SK-N-SH treated with all-trans-retinoic acid at 6 μM for 48 hours (cell line): ENCODE results near the gene PRKG1.
"Not testable (repeated sequence)": the region's sequence is repeated elsewhere in the genome, so short reads cannot be mapped to it uniquely, and the experiment has no call there.

Source experiments
- ATAC-seq: fragments of 200-7000 bp; cut with Tn5 transposase; 3 replicates; pipeline ENCODE4 v1.9.1; 2020; ENCODE audit warnings: mild to moderate bottlenecking, moderate library complexity
- ARNTL ChIP-seq: fragments of 450-650 bp; formaldehyde crosslinking; IDR thresholded peaks from 2 replicates; pipeline ENCODE4 v1.5.0; 2020; ENCODE audit warnings: low read depth, mild to moderate bottlenecking, moderate library complexity, borderline replicate concordance
- BACH2 ChIP-seq: fragments of 250-450 bp; sonication (Bioruptor Pico); IDR thresholded peaks from 2 replicates; pipeline ENCODE4 v1.9.0; 2021; ENCODE audit warnings: mild to moderate bottlenecking, borderline replicate concordance
- CSDC2 ChIP-seq: fragments of 250-450 bp; sonication (Bioruptor Pico); IDR thresholded peaks from 2 replicates; pipeline ENCODE4 v1.5.0; 2020; ENCODE audit warnings: mild to moderate bottlenecking, moderate library complexity
- GLIS3 ChIP-seq: fragments of 250-450 bp; sonication (Bioruptor Pico); IDR thresholded peaks from 2 replicates; pipeline ENCODE4 v1.5.0; 2020; ENCODE audit warnings: mild to moderate bottlenecking, moderate library complexity
- ISL1 ChIP-seq: fragments of 250-450 bp; sonication (Bioruptor Pico); IDR thresholded peaks from 2 replicates; pipeline ENCODE4 v2.1.2; 2022; ENCODE audit warnings: mild to moderate bottlenecking, moderate library complexity
- OSR1 ChIP-seq: fragments of 250-450 bp; sonication (Bioruptor Pico); IDR thresholded peaks from 2 replicates; pipeline ENCODE4 v1.8.0; 2022; ENCODE audit warnings: moderate library complexity, mild to moderate bottlenecking, inconsistent platforms
- PPARA ChIP-seq: fragments of 250-450 bp; sonication (Bioruptor Pico); IDR thresholded peaks from 2 replicates; pipeline ENCODE4 v1.5.0; 2020; ENCODE audit warnings: mild to moderate bottlenecking, borderline replicate concordance
- RARB ChIP-seq: fragments of 250-450 bp; sonication (Bioruptor Pico); IDR thresholded peaks from 2 replicates; pipeline ENCODE4 v1.8.0; 2021; ENCODE audit warnings: mild to moderate bottlenecking, moderate library complexity
- SNAI2 ChIP-seq: fragments of 250-450 bp; sonication (Bioruptor Pico); IDR thresholded peaks from 2 replicates; pipeline ENCODE4 v1.5.0; 2020; ENCODE audit warnings: mild to moderate bottlenecking, moderate library complexity
- TCF4 ChIP-seq: fragments of 250-450 bp; sonication (Bioruptor Pico); IDR thresholded peaks from 2 replicates; pipeline ENCODE4 v1.8.0; 2021; ENCODE audit warnings: mild to moderate bottlenecking, moderate library complexity, borderline replicate concordance
- TOX ChIP-seq: fragments of 250-450 bp; sonication (Bioruptor Pico); IDR thresholded peaks from 2 replicates; pipeline ENCODE4 v1.8.0; 2021; ENCODE audit warnings: mild to moderate bottlenecking, moderate library complexity, borderline replicate concordance
- TSHZ2 ChIP-seq: fragments of 250-450 bp; sonication (Bioruptor Pico); IDR thresholded peaks from 2 replicates; pipeline ENCODE4 v1.5.0; 2020; ENCODE audit warnings: mild to moderate bottlenecking, moderate library complexity
- ZC3H10 ChIP-seq: fragments of 250-450 bp; sonication (Bioruptor Pico); IDR thresholded peaks from 2 replicates; pipeline ENCODE4 v1.5.1; 2021; ENCODE audit warnings: mild to moderate bottlenecking, moderate library complexity
- ZFP3 ChIP-seq: fragments of 250-450 bp; sonication (Bioruptor Pico); IDR thresholded peaks from 2 replicates; pipeline ENCODE4 v1.5.0; 2020; ENCODE audit warnings: mild to moderate bottlenecking, moderate library complexity
- ZFP30 ChIP-seq: fragments of 450-650 bp; formaldehyde crosslinking; IDR thresholded peaks from 2 replicates; pipeline ENCODE4 v1.5.0; 2022; ENCODE audit warnings: mild to moderate bottlenecking, moderate library complexity
- ZNF565 ChIP-seq: fragments of 450-650 bp; formaldehyde crosslinking; conservative IDR thresholded peaks from 2 replicates; pipeline ENCODE4 v1.5.0; 2020; ENCODE audit warnings: low read depth, mild to moderate bottlenecking, moderate library complexity
- ZNF70 ChIP-seq: fragments of 450-650 bp; formaldehyde crosslinking; IDR thresholded peaks from 2 replicates; pipeline ENCODE4 v1.5.0; 2020; ENCODE audit warnings: mild to moderate bottlenecking, moderate library complexity
- ZNF8 ChIP-seq: fragments of 450-650 bp; formaldehyde crosslinking; IDR thresholded peaks from 2 replicates; pipeline ENCODE4 v1.5.0; 2020; ENCODE audit warnings: mild to moderate bottlenecking, moderate library complexity
- TF ChIP-seq, protein P1 (sequence below): fragments of 250-450 bp; sonication (Bioruptor Pico); IDR thresholded peaks from 2 replicates; pipeline ENCODE4 v1.8.0; 2020; ENCODE audit warnings: mild to moderate bottlenecking, moderate library complexity, borderline replicate concordance
- TF ChIP-seq, protein P2 (sequence below): fragments of 250-450 bp; sonication (Bioruptor Pico); IDR thresholded peaks from 2 replicates; pipeline ENCODE4 v1.5.1; 2020; ENCODE audit warnings: low read depth, mild to moderate bottlenecking, moderate library complexity
- TF ChIP-seq, protein P3 (sequence below): fragments of 250-450 bp; sonication (Bioruptor Pico); IDR thresholded peaks from 2 replicates; pipeline ENCODE4 v1.5.1; 2021; ENCODE audit warnings: mild to moderate bottlenecking, moderate library complexity

Gene PRKG1

DNA sequence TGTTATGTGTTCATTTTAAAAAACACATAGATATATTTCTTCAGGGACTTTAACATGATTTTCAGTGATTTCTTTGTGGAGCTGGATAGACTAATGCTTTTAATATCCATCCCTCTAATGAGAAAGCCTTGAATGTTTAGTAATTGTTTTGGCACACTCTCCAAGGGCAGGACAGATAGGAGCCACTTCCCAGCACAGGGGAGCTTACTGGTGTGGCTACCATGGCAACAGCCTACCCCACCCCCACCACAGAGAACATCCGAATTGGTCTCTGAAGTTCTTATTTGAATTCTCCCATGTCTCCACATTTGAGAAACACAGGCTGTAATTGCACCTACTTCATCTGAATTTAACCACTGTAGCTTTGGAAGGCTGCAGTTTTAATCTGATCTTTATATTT is 87.7 kb downstream of the PRKG1 start:
- TF ChIP-seq, protein P1, sequence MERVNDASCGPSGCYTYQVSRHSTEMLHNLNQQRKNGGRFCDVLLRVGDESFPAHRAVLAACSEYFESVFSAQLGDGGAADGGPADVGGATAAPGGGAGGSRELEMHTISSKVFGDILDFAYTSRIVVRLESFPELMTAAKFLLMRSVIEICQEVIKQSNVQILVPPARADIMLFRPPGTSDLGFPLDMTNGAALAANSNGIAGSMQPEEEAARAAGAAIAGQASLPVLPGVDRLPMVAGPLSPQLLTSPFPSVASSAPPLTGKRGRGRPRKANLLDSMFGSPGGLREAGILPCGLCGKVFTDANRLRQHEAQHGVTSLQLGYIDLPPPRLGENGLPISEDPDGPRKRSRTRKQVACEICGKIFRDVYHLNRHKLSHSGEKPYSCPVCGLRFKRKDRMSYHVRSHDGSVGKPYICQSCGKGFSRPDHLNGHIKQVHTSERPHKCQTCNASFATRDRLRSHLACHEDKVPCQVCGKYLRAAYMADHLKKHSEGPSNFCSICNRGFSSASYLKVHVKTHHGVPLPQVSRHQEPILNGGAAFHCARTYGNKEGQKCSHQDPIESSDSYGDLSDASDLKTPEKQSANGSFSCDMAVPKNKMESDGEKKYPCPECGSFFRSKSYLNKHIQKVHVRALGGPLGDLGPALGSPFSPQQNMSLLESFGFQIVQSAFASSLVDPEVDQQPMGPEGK (CRISPR knock-in tag), result no peak
- no peak for TF ChIP-seq ZFP30 (CRISPR knock-in tag)
- TF ChIP-seq ZNF8 (CRISPR knock-in tag), result no peak
- TF ChIP-seq RARB (CRISPR knock-in tag), result no peak
- TF ChIP-seq, protein P2, sequence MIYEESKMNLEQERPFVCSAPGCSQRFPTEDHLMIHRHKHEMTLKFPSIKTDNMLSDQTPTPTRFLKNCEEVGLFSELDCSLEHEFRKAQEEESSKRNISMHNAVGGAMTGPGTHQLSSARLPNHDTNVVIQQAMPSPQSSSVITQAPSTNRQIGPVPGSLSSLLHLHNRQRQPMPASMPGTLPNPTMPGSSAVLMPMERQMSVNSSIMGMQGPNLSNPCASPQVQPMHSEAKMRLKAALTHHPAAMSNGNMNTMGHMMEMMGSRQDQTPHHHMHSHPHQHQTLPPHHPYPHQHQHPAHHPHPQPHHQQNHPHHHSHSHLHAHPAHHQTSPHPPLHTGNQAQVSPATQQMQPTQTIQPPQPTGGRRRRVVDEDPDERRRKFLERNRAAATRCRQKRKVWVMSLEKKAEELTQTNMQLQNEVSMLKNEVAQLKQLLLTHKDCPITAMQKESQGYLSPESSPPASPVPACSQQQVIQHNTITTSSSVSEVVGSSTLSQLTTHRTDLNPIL, result no peak
- TF ChIP-seq ZNF70 (CRISPR knock-in tag), result no peak
- TF ChIP-seq BACH2, result no peak
- TF ChIP-seq TCF4 (CRISPR knock-in tag), result no peak
- TF ChIP-seq ISL1, result no peak
- ATAC-seq, result no peak

DNA sequence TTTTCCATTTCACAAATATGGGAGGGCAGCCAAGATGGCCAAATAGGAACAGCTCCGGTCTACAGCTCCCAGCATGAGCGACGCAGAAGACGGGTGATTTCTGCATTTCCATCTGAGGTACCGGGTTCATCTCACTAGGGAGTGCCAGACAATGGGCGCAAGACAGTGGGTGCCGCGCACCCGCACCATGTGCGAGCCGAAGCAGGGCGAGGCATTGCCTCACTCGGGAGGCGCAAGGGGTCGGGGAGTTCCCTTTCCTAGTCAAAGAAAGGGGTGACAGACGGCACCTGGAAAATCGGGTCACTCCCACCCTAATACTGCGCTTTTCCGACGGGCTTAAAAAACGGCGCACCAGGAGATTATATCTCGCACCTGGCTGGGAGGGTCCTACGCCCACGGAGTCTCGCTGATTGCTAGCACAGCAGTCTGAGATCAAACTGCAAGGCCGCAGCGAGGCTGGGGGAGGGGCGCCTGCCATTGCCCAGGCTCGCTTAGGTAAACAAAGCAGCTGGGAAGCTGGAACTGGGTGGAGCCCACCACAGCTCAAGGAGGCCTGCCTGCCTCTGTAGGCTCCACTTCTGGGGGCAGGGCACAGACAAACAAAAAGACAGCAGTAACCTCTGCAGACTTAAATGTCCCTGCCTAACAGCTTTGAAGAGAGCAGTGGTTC is 89.2 kb downstream of the PRKG1 start:
- ATAC-seq, result not testable (repeated sequence)

GRCh38 chr10:51168086-51168815 is 94.0 kb downstream of the PRKG1 start:
- no peak for ATAC-seq
- TF ChIP-seq, protein P2, result no peak
- no peak for TF ChIP-seq GLIS3 (CRISPR knock-in tag)

GRCh38 chr10:51169111-51169510 is 94.8 kb downstream of the PRKG1 start:
- no peak for TF ChIP-seq RARB (CRISPR knock-in tag)
- TF ChIP-seq, protein P3, sequence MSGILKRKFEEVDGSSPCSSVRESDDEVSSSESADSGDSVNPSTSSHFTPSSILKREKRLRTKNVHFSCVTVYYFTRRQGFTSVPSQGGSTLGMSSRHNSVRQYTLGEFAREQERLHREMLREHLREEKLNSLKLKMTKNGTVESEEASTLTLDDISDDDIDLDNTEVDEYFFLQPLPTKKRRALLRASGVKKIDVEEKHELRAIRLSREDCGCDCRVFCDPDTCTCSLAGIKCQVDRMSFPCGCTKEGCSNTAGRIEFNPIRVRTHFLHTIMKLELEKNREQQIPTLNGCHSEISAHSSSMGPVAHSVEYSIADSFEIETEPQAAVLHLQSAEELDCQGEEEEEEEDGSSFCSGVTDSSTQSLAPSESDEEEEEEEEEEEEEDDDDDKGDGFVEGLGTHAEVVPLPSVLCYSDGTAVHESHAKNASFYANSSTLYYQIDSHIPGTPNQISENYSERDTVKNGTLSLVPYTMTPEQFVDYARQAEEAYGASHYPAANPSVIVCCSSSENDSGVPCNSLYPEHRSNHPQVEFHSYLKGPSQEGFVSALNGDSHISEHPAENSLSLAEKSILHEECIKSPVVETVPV (CRISPR knock-in tag), result no peak
- no peak for TF ChIP-seq TSHZ2 (CRISPR knock-in tag)
- no peak for TF ChIP-seq GLIS3 (CRISPR knock-in tag)
- no peak for ATAC-seq

DNA sequence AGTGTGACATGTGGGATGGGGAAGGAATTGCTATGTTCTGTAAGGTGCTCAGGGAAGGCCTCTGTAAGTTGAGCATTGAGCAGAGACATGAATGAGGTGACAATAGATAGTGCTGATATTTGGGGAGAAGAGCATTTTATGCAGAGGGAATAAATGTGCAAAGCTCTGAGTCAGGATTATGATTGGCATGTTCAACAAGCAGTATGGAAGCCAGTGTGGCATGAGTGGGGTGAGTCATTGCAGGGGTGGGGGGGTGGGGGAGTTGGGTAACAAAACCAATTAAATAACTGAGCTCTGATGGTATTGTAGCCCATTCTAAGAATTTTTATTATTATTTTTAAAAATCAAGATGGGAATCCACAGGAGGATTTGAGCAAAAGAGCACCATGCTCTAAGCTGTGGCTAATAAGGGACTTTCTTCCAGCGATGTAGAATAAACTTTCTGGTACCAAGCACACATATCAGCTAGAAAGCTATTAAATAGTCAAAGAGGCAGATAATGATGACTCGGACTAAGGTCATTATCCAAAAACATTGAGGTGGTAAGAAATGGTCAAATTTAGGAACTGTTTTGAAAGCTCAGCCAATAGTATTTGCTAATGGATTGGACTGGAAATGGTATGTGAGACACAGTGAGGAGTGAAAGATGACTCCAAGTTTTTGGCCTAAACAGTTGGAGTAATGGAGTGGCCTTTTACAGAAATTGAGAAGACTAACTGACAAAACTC is 96.4 kb downstream of the PRKG1 start:
- peak; percentile 82 for ATAC-seq
- TF ChIP-seq, protein P1 (CRISPR knock-in tag), result no peak
- TF ChIP-seq ZNF70 (CRISPR knock-in tag) (no peak), PPARA (CRISPR knock-in tag) (no peak), OSR1 (CRISPR knock-in tag) (no peak), SNAI2 (CRISPR knock-in tag) (no peak), ZNF8 (CRISPR knock-in tag) (no peak), ZNF565 (no peak), BACH2 (no peak), ARNTL (CRISPR knock-in tag) (no peak), ZC3H10 (CRISPR knock-in tag) (no peak), TOX (no peak), TCF4 (CRISPR knock-in tag) (no peak), ZFP3 (no peak), CSDC2 (no peak)
